ENCODE data around the gene DSPP. TPM values are rescaled to one million over a fixed set of nuclear protein-coding genes. Genes with fewer than 3 reads are reported as not detected.

Gene DSPP
- polyA plus RNA-seq, 1 donor (not counting 4 experiments of a cell fraction or from before 2014, with no cell fraction given): not detected

GRCh38 chr4:87601361-87601760 is 7.0 kb upstream of the DSPP start:
- Histone ChIP-seq H4K20me1 (ENCODE audit: control insufficient read depth, extremely low read depth, insufficient read depth, low read length) (no peaks in the 10 kb centered on the region), H3K9me3 (ENCODE audit: control insufficient read depth, low read depth, low read length) (no peaks in the 10 kb centered on the region), H3K4me1 (ENCODE audit: control insufficient read depth, extremely low read depth, insufficient read depth, low read length) (no peaks in the 10 kb centered on the region), H3K27me3 (ENCODE audit: control insufficient read depth, extremely low read depth, insufficient read depth, low read length) (no peaks in the 10 kb centered on the region), H3K4me3 (ENCODE audit: control insufficient read depth in 2 of 3, extremely low read depth in 1 of 3, insufficient read depth in 2 of 3, low read depth in 1 of 3, low read length in 3 of 3) (no peak overlapping the region), H2AFZ (ENCODE audit: control insufficient read depth, low read length) (no peak overlapping the region), H3K79me2 (ENCODE audit: control insufficient read depth, insufficient read depth, low read length) (no peaks in the 10 kb centered on the region), H3K36me3 (ENCODE audit: control insufficient read depth in 2 of 2, extremely low read depth in 1 of 2, insufficient read depth in 2 of 2, low read length in 2 of 2) (no peaks in the 10 kb centered on the region), H3K27ac (ENCODE audit: control insufficient read depth, insufficient read depth, low read length) (no peak overlapping the region), H3K4me2 (ENCODE audit: control insufficient read depth, extremely low read depth, insufficient read depth, low read depth, low read length) (no peak overlapping the region), H3K9ac (ENCODE audit: control insufficient read depth, extremely low read depth, insufficient read depth, low read length) (no peak overlapping the region), H3K9me1 (ENCODE audit: control insufficient read depth, extremely low read depth, insufficient read depth, low read length) (no peaks in the 10 kb centered on the region)
- FAIRE-seq: no peak
- no peak for DNase-seq (ENCODE audit: low read depth, low spot score)
- dilution Hi-C loops (cut with MboI; ENCODE audit: extremely low pct_ligation_motif_present, low sequenced_read_pairs): no loop called here
- TF ChIP-seq, protein P1, sequence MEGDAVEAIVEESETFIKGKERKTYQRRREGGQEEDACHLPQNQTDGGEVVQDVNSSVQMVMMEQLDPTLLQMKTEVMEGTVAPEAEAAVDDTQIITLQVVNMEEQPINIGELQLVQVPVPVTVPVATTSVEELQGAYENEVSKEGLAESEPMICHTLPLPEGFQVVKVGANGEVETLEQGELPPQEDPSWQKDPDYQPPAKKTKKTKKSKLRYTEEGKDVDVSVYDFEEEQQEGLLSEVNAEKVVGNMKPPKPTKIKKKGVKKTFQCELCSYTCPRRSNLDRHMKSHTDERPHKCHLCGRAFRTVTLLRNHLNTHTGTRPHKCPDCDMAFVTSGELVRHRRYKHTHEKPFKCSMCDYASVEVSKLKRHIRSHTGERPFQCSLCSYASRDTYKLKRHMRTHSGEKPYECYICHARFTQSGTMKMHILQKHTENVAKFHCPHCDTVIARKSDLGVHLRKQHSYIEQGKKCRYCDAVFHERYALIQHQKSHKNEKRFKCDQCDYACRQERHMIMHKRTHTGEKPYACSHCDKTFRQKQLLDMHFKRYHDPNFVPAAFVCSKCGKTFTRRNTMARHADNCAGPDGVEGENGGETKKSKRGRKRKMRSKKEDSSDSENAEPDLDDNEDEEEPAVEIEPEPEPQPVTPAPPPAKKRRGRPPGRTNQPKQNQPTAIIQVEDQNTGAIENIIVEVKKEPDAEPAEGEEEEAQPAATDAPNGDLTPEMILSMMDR (optimal IDR thresholded peaks at IDR 0.05 in 1 of 3, IDR thresholded peaks at IDR 0.05 in 1 of 3, conservative IDR thresholded peaks at IDR 0.05 in 1 of 3; ENCODE audit: extremely low read depth in 1 of 3, insufficient read depth in 2 of 3, low read length in 3 of 3): no peak
- TF ChIP-seq EZH2 (IDR thresholded peaks at IDR 0.05; ENCODE audit: low read length): no peak

- FAIRE-seq (no peak), DNase-seq (ENCODE audit: low read depth, low spot score) (no peak)
- H3K4me1 ChIP-seq (ENCODE audit: control insufficient read depth, extremely low read depth, insufficient read depth, low read length): no peaks in the 10 kb centered on the region
- H3K4me3 ChIP-seq (ENCODE audit: control insufficient read depth in 2 of 3, extremely low read depth in 1 of 3, insufficient read depth in 2 of 3, low read depth in 1 of 3, low read length in 3 of 3): no peak overlapping the region
- no peaks in the 10 kb centered on the region for H3K27me3 ChIP-seq (ENCODE audit: control insufficient read depth, extremely low read depth, insufficient read depth, low read length)
- H3K9me3 ChIP-seq (ENCODE audit: control insufficient read depth, low read depth, low read length): no peaks in the 10 kb centered on the region
- no peak overlapping the region for H3K9ac ChIP-seq (ENCODE audit: control insufficient read depth, extremely low read depth, insufficient read depth, low read length)
- no peak for TF ChIP-seq EZH2 (IDR thresholded peaks at IDR 0.05; ENCODE audit: low read length)
- TF ChIP-seq, protein P1 (optimal IDR thresholded peaks at IDR 0.05 in 1 of 3, IDR thresholded peaks at IDR 0.05 in 1 of 3, conservative IDR thresholded peaks at IDR 0.05 in 1 of 3; ENCODE audit: extremely low read depth in 1 of 3, insufficient read depth in 2 of 3, low read length in 3 of 3): no peak
- dilution Hi-C loops (cut with MboI; ENCODE audit: extremely low pct_ligation_motif_present, low sequenced_read_pairs): no loop called here
- no peak overlapping the region for H3K27ac ChIP-seq (ENCODE audit: control insufficient read depth, insufficient read depth, low read length)
- H3K4me2 ChIP-seq (ENCODE audit: control insufficient read depth, extremely low read depth, insufficient read depth, low read depth, low read length): no peak overlapping the region
- H3K36me3 ChIP-seq (ENCODE audit: control insufficient read depth in 2 of 2, extremely low read depth in 1 of 2, insufficient read depth in 2 of 2, low read length in 2 of 2): no peaks in the 10 kb centered on the region
- no peaks in the 10 kb centered on the region for H3K9me1 ChIP-seq (ENCODE audit: control insufficient read depth, extremely low read depth, insufficient read depth, low read length)
- no peaks in the 10 kb centered on the region for H4K20me1 ChIP-seq (ENCODE audit: control insufficient read depth, extremely low read depth, insufficient read depth, low read length)
- H2AFZ ChIP-seq (ENCODE audit: control insufficient read depth, low read length): no peak overlapping the region
- no peaks in the 10 kb centered on the region for H3K79me2 ChIP-seq (ENCODE audit: control insufficient read depth, insufficient read depth, low read length)
Measured at GRCh38 chr4:87614292-87614890, 6.1 kb downstream of the DSPP start.
